Duodenal mucosa (tissue), 2 donors: ENCODE measurements around the gene PCIF1.

Experiments
- H3K27ac ChIP-seq: one replicate; pipeline ENCODE4 v1.7.0; 2013; ENCODE audit warnings: low read depth, low read length
- H3K27me3 ChIP-seq, 2 donors: one replicate each; pipeline ENCODE4 v1.7.0; 2013; ENCODE audit warnings: low read length in 2 of 2, control low read depth in 1 of 2; ENCODE audit not compliant: insufficient read depth in 2 of 2, control insufficient read depth in 1 of 2
- H3K36me3 ChIP-seq, 2 donors: one replicate each; pipeline ENCODE4 v1.7.0; 2013; ENCODE audit warnings: low read length in 2 of 2, control low read depth in 1 of 2; ENCODE audit not compliant: insufficient read depth in 2 of 2, control insufficient read depth in 1 of 2
- H3K4me1 ChIP-seq, 2 donors: one replicate each; pipeline ENCODE4 v1.7.0; 2013; ENCODE audit warnings: low read length in 2 of 2, control low read depth in 1 of 2; ENCODE audit not compliant: insufficient read depth in 2 of 2, control insufficient read depth in 1 of 2
- H3K4me3 ChIP-seq, 2 donors: one replicate each; pipeline ENCODE4 v1.7.0; 2013; ENCODE audit warnings: low read length in 2 of 2, low read depth in 1 of 2
- H3K9ac ChIP-seq, 2 donors: one replicate each; pipeline ENCODE4 v1.7.0; 2013; ENCODE audit warnings: low read length in 2 of 2, low read depth in 1 of 2
- H3K9me3 ChIP-seq, 2 donors: one replicate each; pipeline ENCODE4 v1.7.0; 2013; ENCODE audit warnings: low read length in 2 of 2, control low read depth in 1 of 2; ENCODE audit not compliant: control insufficient read depth in 1 of 2

PCIF1 gene

GRCh38 chr20:45934586-45935415 lies at the start of gene PCIF1:
Gene PCIF1 (plus strand): TSS chr20:45934683. CDS start chr20:45939000, 4,317 bp downstream.
- peak within 1 kb of the TSS; percentile 94 to 98 for H3K4me3 ChIP-seq
- H3K27me3 ChIP-seq = no peaks in the 10 kb centered on the region
- H3K4me1 ChIP-seq = peaks cover 3 to 12% of the 10 kb centered on the region in 2 donors
- peak within 1 kb of the TSS; percentile 83 to 100 for H3K9ac ChIP-seq
- peak within 1 kb of the TSS; percentile 98 for H3K27ac ChIP-seq
- H3K36me3 ChIP-seq = peaks cover 25 to 31% of the 10 kb centered on the region in 2 donors
- no peaks in the 10 kb centered on the region for H3K9me3 ChIP-seq

- Histone ChIP-seq H3K9ac (no peak overlapping the region), H3K9me3 (no peaks in the 10 kb centered on the region), H3K27me3 (no peaks in the 10 kb centered on the region), H3K4me3 (no peak overlapping the region), H3K36me3 (peaks cover 14 to 45% of the 10 kb centered on the region in 2 donors), H3K27ac (no peak overlapping the region), H3K4me1 (peaks cover 14 to 29% of the 10 kb centered on the region in 2 donors)
These were observed 47.7 kb upstream of the PCIF1 start for GRCh38 chr20:45886590-45887345.

- H3K9me3 ChIP-seq = no peaks in the 10 kb centered on the region
- H3K4me3 ChIP-seq = peak within 1 kb of the TSS in 1 of 2 donors; percentile 22
- no peak within 1 kb of the TSS for H3K9ac ChIP-seq
- H3K4me1 ChIP-seq = peaks cover 20 to 30% of the 10 kb centered on the region in 2 donors
- peaks cover 14 to 45% of the 10 kb centered on the region in 2 donors for H3K36me3 ChIP-seq
- H3K27me3 ChIP-seq = no peaks in the 10 kb centered on the region
- no peak within 1 kb of the TSS for H3K27ac ChIP-seq
These were observed 47.2 kb upstream of the PCIF1 start, which contains the start of gene SPATA25 for GRCh38 chr20:45887346-45887715. Gene SPATA25 (minus strand): TSS chr20:45887622. CDS start chr20:45887590, 32 bp downstream.

GRCh38 chr20:45888681-45889080 lies 45.8 kb upstream of the PCIF1 start:
- H3K4me3 ChIP-seq = no peak overlapping the region
- H3K27me3 ChIP-seq = no peaks in the 10 kb centered on the region
- no peak overlapping the region for H3K27ac ChIP-seq
- H3K9me3 ChIP-seq = no peaks in the 10 kb centered on the region
- H3K36me3 ChIP-seq = peaks cover 7 to 39% of the 10 kb centered on the region in 2 donors
- H3K4me1 ChIP-seq = peaks cover 30 to 40% of the 10 kb centered on the region in 2 donors
- no peak overlapping the region for H3K9ac ChIP-seq

- H3K9ac ChIP-seq = peak overlapping the region; percentile 67 to 86
These were observed 44.2 kb upstream of the PCIF1 start for GRCh38 chr20:45890077-45890984.

GRCh38 chr20:45890985-45891983 lies 43.2 kb upstream of the PCIF1 start, which contains the start of the genes CTSA and NEURL2:
Gene CTSA (plus strand): TSS chr20:45891335. CDS start chr20:45891569, 234 bp downstream.
Gene NEURL2 (minus strand): TSS chr20:45891208. CDS start chr20:45890991, 217 bp downstream.
- Histone ChIP-seq H3K36me3 (peaks cover 14 to 50% of the 10 kb centered on the region in 2 donors), H3K4me3 (peak within 1 kb of the TSS; percentile 64 to 88), H3K9me3 (no peaks in the 10 kb centered on the region), H3K4me1 (peaks cover 24 to 37% of the 10 kb centered on the region in 2 donors), H3K9ac (peak within 1 kb of the TSS; percentile 67 to 86), H3K27ac (peak within 1 kb of the TSS; percentile 82), H3K27me3 (no peaks in the 10 kb centered on the region)

More at GRCh38 chr20:45890077-45890984, 44.2 kb upstream of the PCIF1 start:
- H3K9me3 ChIP-seq = no peaks in the 10 kb centered on the region
- H3K36me3 ChIP-seq = peaks cover 14 to 48% of the 10 kb centered on the region in 2 donors
- H3K27ac ChIP-seq = peak overlapping the region; percentile 82
- no peaks in the 10 kb centered on the region for H3K27me3 ChIP-seq
- peaks cover 24 to 37% of the 10 kb centered on the region in 2 donors for H3K4me1 ChIP-seq
- peak overlapping the region; percentile 64 to 88 for H3K4me3 ChIP-seq

- H3K27ac ChIP-seq = no peak overlapping the region
These were observed 42.2 kb upstream of the PCIF1 start for GRCh38 chr20:45892049-45892825.

GRCh38 chr20:45892828-45893500 lies 41.5 kb upstream of the PCIF1 start:
- peak overlapping the region; percentile 26 to 64 for H3K4me3 ChIP-seq

More at GRCh38 chr20:45892049-45892825, 42.2 kb upstream of the PCIF1 start:
- Histone ChIP-seq H3K4me1 (peaks cover 24 to 37% of the 10 kb centered on the region in 2 donors), H3K9me3 (no peaks in the 10 kb centered on the region), H3K36me3 (peaks cover 22 to 49% of the 10 kb centered on the region in 2 donors), H3K4me3 (peak overlapping the region; percentile 64 to 88), H3K27me3 (no peaks in the 10 kb centered on the region), H3K9ac (peak overlapping the region; percentile 67 to 86)

More at GRCh38 chr20:45892828-45893500, 41.5 kb upstream of the PCIF1 start:
- H3K4me1 ChIP-seq = peaks cover 24 to 37% of the 10 kb centered on the region in 2 donors
- no peak overlapping the region for H3K27ac ChIP-seq
- peak overlapping the region; percentile 5 to 20 for H3K9ac ChIP-seq
- H3K9me3 ChIP-seq = no peaks in the 10 kb centered on the region
- peaks cover 20 to 51% of the 10 kb centered on the region in 2 donors for H3K36me3 ChIP-seq
- H3K27me3 ChIP-seq = no peaks in the 10 kb centered on the region
